GM12875 (cell line): Measurements from ENCODE around the gene ISOC1.

Experiments used
- H3K4me3 ChIP-seq: one replicate; pipeline ENCODE4 v1.5.1; 2011; ENCODE audit warnings: low read depth, low read length, control low read depth
- CTCF ChIP-seq: IDR thresholded peaks from 2 replicates; pipeline ENCODE4 v1.5.1; 2011; ENCODE audit warnings: low read depth, mild to moderate bottlenecking, control low read depth, inconsistent platforms, low read length, moderate library complexity, borderline replicate concordance; ENCODE audit not compliant: insufficient read depth

The ISOC1 gene

GRCh38 chr5:129141696-129142095 is 47.1 kb downstream of the ISOC1 start:
- H3K4me3 ChIP-seq: no peak overlapping the region
- TF ChIP-seq CTCF: no peak

- TF ChIP-seq CTCF: no peak
- H3K4me3 ChIP-seq: no peak overlapping the region
Observed at GRCh38 chr5:129155876-129156275, 61.3 kb downstream of the ISOC1 start.

GRCh38 chr5:129161830-129162229 is 67.3 kb downstream of the ISOC1 start:
- no peak for TF ChIP-seq CTCF
- H3K4me3 ChIP-seq: no peak overlapping the region
